RCC 7860 (cell line): ENCODE measurements around the gene RNU6-8.

Source experiments
- DNase-seq: peaks from one replicate; pipeline ENCODE4 v3.0.0-alpha.2; 2015; ENCODE audit warnings: low spot score
- FAIRE-seq: peaks from 2 replicates; lab custom pipeline; 2012; peaks lifted over from hg19 to GRCh38; lab: Jason Lieb, UNC

The RNU6-8 gene

DNA sequence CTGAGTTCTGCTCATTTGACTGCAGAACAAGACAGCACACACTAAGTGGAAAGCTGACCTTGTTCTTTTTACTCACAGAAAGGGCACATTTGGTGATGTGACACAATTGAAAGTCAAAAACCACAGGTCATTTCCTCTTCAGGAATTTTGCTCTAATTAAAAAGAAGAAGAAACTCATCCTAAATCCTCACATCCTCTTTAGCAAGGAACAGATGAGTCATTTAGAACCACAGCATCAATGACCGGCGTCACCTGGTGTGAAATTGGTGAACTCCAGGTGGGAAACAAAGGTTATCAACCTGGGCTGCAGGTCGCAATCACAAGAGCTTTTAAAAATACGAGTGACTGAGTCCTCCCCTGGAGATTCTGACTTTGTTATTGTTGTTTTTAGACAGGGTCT is 2.9 kb upstream of the RNU6-8 start:
- FAIRE-seq: no peak
- no peak for DNase-seq

DNA sequence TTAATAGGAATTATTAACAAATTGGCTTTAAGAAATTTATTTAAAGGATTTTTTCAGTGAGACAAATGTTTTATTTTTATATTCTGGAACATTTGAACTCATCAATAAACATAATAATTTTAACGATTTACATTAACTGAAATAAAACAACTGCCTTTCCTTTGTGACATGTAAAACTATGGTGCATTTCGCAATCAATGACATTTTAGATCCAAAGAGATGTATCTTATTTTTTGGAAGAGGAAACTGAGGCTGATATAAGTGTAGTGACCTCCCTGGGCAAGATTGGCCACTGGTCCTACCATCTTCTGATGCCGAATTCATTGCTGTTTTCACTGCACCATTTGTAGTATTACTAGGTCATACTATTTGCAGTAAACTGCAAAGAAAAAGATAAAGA is 2.5 kb upstream of the RNU6-8 start:
- DNase-seq (no peak), FAIRE-seq (no peak)

DNA sequence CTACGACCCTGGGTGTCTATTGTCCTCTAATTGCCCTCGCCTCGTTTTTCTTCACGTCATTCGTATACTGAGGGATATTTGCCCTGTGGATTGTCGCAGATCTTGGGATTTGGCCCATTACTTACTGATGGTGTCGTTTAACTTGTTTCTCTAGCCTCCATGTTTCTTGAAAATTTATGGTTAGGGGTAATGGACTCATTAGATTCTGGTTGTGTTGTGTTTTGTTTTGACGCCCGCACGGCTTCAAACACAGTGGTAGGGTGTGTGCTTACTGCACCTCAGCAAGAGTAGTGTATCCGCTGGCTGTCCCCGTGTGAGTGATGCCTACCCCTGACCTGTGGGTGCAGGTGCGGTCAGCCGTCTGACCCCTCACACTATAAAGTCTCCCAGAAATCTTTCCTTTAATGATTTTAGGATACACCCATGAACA is 874 bp upstream of the RNU6-8 start:
- no peak for DNase-seq
- no peak for FAIRE-seq

DNA sequence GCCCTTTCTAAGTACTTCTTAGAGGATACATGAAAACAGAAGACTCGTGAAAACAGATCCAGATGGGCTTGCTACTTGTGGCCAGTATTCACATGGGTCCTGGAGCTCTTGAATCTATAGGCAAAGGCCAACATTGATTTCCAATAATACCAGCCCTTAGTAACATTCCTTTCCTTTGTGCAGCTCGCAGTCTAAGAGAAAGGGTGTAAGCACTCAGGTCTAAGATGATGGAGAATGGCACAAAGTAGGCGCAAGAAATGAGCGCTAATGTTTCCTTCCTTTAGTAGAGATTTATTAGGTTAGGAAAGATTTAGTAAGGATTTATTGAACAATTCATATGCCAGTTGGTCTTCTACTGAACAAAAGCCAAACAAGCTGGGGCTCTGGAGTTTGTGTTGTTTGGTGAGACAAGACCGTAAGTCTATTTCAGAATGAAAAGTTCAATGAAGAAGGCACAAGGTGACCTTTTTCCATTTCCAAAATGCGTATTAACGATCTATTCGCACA is 525 bp downstream of the RNU6-8 start:
- DNase-seq (no peak), FAIRE-seq (no peak)

DNA sequence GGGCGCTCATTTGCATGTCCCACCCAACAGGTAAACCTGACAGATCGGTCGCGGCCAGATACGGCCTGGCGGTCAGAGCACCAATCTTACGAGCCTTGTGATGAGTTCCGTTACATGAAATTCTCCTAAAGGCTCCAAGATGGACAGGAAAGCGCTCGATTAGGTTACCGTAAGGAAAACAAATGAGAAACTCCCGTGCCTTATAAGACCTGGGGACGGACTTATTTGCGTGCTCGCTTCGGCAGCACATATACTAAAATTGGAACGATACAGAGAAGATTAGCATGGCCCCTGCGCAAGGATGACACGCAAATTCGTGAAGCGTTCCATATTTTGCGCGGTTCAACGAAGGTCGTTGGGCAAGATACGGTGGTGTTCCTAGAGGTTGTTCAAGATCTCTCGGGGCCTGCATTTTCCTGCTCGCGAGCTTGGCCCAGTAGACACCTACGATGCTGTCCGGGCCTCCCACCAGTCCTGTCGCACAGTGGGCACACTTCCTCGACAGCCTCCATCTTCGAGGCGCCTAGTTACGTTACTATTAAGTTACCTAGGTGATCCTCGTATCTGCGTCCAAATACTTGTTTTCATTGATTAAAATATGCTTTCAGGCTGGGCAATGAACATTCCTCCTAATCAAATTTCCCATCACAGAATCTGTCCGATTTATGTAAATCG is 1.1 kb downstream of the RNU6-8 start, which contains the start of gene RNU6-7:
TSS of gene RNU6-7 (plus strand) at position 230 of the 675 bp plus-strand sequence.
- FAIRE-seq: no peak

DNA sequence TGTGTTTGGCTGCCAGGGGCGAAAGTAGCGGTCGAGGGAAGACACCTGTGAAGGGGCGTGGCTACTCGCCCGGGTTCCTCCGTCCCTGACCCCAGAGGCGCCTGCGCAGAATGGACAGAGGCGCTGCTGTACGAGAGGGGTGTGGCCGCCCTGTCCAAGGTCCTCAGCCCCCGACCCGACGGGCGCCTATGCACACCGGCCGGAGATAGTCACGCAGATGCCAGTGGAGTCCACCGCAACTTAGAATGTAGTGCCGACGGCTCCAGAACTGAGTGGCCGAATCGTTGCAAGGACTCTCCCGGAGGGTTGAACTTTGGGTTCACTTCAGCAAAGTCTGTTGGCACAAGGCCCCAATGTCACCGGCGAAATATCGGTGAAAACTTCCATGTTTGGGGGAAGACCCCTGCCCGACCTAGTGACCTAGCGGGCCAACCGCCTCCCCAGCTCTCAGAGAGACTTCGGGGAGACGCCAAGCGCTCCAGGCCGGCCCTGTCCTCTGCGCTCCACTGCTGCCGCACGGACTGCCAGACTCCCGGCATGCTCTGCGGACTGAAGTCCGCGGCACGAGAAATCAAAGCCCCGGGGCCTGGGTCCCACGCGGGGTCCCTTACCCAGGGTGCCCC is 1.8 kb downstream of the RNU6-8 start:
- DNase-seq: peak; percentile 8
- FAIRE-seq: no peak

More for the DNA sequence above, 1.1 kb downstream of the RNU6-8 start, which contains the start of gene RNU6-7:
- no peak for DNase-seq

DNA sequence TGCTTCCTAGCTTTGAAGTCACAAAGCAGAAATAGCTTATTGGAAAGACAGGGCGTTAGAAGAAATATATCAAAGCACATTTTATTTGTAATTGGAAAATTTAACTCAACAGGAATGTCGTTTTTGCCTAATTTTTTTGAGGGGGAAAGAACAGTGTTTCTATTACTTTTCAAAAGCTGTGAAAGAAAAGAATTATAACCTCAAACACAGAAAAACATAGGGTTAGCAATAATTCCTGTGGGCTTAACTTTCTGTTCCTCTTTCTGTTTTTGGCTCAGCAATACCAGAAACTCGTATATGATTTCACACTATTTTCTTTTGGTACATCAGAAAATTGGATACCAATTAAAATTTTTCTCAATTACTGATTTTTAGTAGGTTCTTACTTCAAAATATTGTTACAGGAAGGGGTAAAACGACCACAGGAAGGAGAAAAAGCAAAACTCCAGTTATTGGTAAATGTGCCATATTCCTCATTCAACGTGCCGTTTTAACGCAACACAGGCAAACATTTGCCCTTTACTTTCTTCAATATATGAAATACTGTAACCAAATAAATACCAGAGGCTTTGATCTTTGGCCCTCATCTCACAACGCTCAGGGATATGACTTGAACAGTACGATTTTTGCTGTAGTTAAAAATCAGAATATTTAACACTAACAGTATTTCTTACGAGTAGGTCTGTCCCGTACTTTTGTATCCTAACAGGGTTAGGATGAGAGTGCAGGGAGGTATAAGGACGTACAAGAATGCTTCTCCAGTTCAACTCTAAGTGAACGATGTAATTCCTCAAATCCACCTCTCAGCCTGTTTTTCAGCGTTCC is 2.5 kb downstream of the RNU6-8 start:
- no peak for FAIRE-seq
- no peak for DNase-seq

DNA sequence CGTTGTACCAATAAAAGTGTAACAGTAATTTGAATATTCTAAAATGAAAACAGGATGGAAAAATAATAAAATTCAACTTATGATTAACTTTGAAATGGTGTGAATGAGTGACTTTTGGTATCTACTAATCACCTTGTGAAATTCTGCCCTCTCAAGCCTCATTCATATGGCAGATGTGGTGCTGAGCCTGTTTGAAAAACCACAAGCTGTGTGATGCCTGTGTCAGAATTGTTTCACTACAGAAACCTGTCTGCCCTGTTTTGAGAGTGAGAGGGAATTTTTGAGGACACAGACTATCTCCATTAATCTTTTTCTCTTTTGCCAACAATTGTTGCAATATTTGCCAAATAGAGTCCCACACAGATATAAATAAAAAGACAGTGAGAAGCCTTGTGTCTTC is 5.2 kb downstream of the RNU6-8 start:
- DNase-seq: no peak
- FAIRE-seq: no peak

DNA sequence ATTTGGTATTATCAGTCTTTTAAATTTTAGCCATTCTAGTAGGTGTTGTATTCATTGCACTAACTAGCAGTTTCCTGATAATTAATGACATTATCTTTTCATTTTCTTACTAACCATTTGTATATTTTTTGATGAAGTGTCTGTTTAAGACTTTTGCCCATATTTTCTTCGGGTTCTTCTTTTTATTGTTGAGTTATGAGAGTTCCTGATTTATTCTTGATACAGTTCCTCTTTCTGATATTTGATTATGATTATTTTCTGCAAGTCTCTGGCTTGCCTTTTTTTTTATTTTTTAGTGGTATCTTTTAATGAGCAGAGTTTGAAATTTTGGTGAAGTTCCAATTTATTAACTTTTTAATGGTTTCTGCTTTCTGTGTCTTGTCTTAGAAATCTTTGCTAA is 7.4 kb downstream of the RNU6-8 start:
- FAIRE-seq (no peak), DNase-seq (no peak)

DNA sequence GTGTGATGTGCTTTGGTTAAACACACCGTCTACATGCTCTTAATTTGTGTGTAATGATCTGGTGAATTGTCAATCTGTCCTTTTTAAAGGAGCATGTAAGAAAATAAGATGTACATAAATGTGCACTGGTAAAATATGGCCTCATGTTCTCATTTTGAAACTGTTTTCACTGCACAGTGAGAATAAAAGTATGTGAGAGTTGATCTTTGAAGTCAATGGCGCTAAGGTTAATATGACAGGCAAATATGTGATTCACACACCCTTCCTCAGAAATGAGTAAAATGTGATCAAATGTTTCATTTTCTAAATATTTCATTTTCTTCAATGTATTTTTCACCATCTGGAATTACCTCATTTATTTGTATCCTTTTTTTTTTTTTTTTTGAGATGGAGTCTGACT is 9.5 kb downstream of the RNU6-8 start:
- FAIRE-seq (no peak), DNase-seq (no peak)

DNA sequence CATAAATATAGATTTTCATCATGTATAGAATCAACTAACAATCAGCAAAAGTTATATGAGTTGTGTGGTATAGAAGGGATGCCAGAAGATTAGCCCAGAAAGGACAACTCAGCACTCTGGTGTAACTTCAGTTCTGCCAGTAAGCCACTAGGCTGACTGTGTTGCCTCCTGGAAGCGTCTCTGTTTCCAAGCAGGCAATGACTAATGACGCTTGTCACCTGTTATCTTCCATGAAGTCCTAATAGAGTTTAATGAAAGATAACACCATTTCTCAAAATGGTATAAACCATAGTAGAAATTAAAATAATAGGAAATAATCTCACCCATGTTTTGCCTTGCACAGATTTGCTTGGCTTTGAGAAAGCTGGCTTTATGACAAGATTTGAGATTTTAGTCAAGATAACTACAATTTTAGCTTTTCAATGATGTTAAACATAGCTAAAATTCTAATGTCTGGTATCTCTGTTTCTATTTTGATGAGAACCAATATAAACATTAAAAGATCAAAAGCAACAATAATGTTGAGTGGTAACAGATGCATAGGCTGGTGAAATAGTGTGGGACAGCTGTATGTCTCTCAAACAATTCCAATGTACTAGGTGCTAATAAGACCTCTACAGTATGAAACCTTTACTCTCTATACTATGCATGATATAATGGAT is 10.2 kb downstream of the RNU6-8 start:
- FAIRE-seq: no peak
- DNase-seq: no peak

DNA sequence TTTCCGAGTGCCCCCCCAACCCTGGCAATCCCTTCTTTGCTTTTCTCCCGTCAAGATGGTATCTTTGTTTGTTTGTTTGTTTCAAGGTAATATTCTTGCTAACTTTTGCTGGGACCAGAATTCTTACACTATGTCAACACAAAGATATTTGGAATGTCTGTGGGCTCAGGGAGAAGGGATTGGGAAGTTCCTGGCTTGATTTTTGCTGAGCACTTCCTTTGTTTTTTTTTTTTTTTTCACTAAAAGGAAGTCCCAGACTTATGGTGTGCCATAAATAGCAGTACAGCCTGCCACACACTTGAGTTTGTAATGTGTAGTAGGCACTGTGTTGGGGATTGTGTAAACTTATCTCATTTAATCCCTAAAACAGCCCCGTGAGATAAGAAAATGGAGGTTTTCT is 12.4 kb downstream of the RNU6-8 start:
- no peak for FAIRE-seq

DNA sequence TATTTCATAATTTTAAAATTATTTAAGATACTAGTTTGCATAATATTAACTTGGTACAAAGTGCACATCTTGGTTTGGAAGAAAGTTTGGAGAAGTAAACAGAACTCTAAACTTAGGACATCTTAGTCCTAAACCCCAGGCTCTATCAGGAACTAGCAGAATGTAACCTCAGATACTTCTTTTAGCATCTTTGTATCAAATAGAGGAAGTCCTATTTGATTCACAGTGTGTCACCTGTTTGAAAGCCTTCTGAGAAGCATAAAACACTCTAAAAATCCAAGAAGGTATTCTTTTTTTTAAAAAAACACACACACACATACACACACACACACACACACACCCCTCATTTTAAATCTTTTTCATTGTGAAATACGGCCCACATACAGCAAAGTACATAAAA is 13.3 kb downstream of the RNU6-8 start:
- DNase-seq (no peak), FAIRE-seq (no peak)

More for the DNA sequence above, 12.4 kb downstream of the RNU6-8 start:
- no peak for DNase-seq

DNA sequence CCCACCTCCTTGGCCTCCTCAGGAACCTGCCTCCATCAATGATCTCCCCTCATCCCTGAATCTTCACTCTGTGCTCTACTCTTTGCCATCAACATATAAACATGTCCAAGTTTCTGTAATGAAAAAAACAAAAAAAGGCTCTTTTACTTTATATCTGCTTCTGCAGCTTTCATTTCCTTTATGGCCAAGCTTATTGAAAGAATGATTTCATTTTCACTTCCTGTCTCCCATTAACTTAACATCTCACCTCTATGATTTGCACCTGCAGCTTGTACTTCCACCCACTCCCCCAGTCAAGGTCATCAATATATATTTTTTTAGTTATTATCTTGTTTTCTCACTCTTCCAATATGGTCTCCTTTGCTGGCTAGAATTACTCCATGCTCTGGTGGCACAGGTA is 16.8 kb downstream of the RNU6-8 start:
- FAIRE-seq: no peak
- DNase-seq: no peak

DNA sequence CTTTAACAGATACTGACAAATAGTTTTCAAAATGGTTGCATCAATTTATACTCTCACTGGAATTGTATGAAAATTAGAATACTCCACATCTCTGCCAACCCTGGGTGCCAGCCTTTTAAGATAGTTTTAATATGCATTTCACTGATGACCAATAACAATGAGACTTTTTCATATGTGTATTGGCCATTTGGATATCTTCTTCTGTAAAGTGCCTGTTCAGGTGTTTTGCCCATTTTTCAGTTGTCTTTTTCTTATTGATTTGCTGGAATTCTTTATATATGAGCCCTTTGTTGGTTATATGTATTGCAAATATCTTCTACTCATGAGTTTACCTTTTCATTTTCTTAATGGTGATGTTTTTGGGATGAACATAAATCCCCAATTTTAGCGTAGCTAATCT is 18.0 kb downstream of the RNU6-8 start:
- no peak for FAIRE-seq
- DNase-seq: no peak

DNA sequence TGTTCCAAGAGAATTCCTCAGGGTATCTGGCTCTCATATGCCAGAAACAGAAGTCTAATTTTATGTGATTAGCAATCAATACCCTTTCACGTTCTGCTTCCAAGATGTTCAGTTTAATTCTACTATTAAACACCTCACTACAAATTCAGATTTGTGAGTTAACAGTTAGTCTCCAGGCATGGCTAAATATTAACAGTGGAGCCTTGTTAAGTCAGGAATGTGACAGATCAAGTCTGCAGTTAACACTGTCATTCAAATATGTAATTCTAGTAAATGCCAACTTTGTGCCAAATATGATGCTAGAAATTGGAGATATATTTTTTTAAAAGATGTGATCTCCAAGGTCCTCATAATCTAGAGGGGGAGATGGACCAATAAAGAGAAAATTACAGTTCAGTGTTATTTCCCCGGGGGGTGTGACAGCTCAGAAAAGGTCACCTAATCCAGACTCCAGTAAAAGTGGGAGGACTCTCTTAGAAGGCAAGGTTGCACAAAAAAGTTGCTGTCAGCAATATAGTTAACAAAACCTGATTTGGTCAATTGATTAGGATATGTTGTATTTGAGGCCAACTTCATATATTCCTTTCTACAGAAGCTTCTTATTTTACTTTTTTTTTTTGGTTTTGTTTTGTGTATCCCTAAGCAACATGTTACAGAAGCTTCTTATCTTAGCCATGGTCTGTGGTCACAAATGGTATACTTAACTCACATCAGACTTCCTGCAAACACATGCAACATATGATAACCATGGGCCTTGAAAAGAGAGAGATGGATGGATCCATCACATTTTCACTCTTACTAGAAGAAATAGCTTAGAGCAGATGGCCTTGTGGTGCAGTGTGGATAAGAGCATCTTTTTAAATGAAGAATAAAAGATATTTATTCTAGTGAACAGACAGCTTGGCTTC is 19.7 kb downstream of the RNU6-8 start:
- DNase-seq: no peak
- no peak for FAIRE-seq

DNA sequence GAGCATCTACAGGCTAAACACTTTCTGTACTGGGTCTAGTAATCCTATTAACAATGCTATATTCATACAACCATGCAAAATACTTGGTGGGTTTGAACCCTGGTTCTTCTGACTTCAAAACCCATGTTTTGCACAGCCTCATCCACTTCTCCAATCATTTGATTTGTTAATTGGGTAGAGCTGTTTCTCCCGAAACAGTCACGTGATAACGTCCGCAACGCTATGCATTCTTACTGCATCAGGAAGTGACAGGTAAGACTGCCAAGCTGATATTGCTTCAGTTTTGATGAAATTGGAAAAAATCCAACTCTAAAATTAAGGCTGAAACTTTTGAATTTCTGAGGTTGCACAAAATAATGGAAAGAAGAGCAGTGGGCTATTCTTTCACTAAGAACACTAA is 31.6 kb downstream of the RNU6-8 start:
- DNase-seq: no peak
- FAIRE-seq: no peak

DNA sequence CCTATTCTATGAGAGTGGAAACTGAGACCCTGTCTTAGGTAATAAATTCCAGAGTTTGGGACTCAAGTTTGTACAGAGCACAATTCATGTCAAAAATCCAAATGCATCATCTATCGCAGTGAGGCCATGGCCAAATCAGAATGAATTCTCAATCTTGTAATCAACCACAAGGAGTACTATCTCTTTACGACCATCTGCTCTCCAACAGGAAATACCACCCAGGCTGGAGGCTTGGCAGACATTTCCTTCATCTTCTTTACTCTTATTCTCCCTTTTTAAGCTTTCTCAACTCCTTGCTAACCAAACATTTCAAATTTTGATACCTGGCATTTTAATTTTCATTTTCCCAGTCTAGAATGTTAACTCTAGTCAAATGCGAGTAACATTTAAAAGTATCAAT is 33.9 kb downstream of the RNU6-8 start:
- FAIRE-seq: no peak
- DNase-seq: no peak

DNA sequence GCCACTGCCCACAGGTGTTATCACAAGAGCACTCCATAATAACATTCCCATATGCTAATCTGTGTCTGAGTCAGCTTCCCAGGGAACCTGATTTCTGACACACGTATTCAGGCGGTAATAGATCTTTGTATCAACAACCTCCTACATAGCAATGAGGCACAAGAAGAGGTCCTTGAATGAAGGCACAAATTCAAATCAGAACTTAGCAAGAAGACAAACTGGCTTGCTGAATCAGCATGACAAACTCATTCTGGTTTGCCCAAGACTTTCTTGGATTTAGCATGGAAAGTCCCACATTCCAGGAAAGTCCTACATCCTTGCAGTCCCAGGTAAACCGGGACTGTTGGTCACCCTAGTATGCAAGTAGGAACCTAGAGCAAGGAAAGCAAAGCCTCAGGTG is 35.2 kb downstream of the RNU6-8 start:
- peak; percentile 48 for DNase-seq
- no peak for FAIRE-seq

DNA sequence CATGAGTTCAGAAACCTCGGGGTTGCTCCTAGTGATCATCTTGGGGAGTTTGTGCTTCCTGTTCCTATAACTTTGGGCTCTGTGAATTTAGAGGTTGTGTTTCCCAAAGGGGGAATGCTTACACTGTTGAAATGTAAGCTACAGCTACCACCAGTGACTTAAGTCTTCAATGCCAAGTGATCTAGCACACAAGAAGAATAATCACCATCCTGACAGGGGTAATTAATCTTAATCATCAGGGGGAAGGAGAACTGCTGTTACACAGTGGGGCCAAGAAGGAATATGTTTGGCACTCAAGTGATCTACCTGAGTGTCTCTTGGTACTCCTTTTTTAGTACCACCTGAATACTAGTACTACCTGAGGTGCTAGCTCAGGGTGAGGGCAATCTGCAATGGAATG is 36.1 kb downstream of the RNU6-8 start:
- DNase-seq: no peak
- FAIRE-seq: no peak
